ENCODE data around the gene NEUROD2. TPM values are rescaled to one million over a fixed set of nuclear protein-coding genes. Genes with fewer than 3 reads are reported as not detected.

Gene NEUROD2
- total RNA-seq, 2 donors from 2014 or later: not detected

DNA sequence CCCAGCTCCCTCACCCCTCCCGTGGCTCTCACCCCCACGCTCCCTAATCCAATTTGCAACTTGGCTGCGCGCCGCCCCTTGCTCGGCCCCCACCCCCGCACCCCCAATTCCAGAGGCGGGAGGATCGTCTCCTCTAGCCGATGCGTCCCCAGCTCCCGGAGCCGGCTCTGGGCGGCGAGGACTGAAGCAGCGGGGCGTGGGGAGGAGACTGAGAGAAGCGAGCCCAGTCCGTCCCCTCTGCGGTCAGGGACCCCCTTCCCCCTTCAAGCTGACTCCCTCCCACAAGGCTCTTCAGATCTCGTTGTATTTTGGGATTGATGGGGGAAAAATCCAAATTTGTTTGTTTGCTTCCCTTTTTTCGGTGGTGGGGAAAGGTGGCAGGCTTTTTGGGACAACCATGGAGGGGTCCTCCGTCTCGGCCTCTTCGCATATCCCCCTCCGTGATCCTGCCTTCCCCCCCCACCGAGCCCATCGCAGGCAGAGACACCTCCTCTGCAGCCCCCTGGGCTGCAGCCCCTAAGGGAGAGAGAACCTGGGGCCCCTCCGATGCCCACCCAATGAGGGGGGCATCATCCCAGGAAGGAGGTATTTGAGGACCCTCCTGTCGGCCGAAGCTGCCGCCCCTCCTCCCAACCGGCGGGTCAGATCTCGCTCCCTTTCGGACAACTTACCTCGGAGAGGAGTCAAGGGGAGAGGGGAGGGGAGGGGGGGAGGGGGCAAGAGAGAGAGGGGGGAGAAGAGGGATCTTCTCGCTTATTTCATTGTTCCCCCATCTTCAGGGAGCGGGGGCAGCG is 466 bp downstream of the NEUROD2 start:
- H3K4me3 ChIP-seq (ENCODE audit: low read length): no peak overlapping the region
- H3K9ac ChIP-seq (ENCODE audit: extremely low read depth, low read length, poor library complexity, severe bottlenecking): no peak overlapping the region
- Mint-ChIP-seq H3K9me3 (no peaks in the 10 kb centered on the region), H3K27me3 (ENCODE audit: insufficient read depth) (peaks cover 97% of the 10 kb centered on the region), H3K4me3 (peak overlapping the region; percentile 10), H3K27ac (no peak overlapping the region), H3K4me1 (peaks cover 5% of the 10 kb centered on the region), H3K36me3 (ENCODE audit: low read depth) (no peaks in the 10 kb centered on the region)
- TF ChIP-seq, protein P1, sequence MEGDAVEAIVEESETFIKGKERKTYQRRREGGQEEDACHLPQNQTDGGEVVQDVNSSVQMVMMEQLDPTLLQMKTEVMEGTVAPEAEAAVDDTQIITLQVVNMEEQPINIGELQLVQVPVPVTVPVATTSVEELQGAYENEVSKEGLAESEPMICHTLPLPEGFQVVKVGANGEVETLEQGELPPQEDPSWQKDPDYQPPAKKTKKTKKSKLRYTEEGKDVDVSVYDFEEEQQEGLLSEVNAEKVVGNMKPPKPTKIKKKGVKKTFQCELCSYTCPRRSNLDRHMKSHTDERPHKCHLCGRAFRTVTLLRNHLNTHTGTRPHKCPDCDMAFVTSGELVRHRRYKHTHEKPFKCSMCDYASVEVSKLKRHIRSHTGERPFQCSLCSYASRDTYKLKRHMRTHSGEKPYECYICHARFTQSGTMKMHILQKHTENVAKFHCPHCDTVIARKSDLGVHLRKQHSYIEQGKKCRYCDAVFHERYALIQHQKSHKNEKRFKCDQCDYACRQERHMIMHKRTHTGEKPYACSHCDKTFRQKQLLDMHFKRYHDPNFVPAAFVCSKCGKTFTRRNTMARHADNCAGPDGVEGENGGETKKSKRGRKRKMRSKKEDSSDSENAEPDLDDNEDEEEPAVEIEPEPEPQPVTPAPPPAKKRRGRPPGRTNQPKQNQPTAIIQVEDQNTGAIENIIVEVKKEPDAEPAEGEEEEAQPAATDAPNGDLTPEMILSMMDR (conservative IDR thresholded peaks at IDR 0.05): no peak
- 2 to 4% methylated on average over 9 to 34 of the region's 40 CpGs for WGBS, 2 experiments (ENCODE audit: insufficient coverage in 1 of 2, insufficient read length in 1 of 2)
- H3K9me3 ChIP-seq (ENCODE audit: control insufficient read depth, low read length): no peaks in the 10 kb centered on the region
- no peak overlapping the region for H3K27ac ChIP-seq (ENCODE audit: low read depth, low read length)
- no peaks in the 10 kb centered on the region for H3K36me3 ChIP-seq (ENCODE audit: control insufficient read depth, insufficient read depth, low read length)
- peaks cover 100% of the 10 kb centered on the region for H3K27me3 ChIP-seq (ENCODE audit: control insufficient read depth, insufficient read depth, low read length, poor library complexity, severe bottlenecking)
- no peaks in the 10 kb centered on the region for H3K4me1 ChIP-seq (ENCODE audit: control insufficient read depth, insufficient read depth, low read length)
- DNase-seq: peak; percentile 85

DNA sequence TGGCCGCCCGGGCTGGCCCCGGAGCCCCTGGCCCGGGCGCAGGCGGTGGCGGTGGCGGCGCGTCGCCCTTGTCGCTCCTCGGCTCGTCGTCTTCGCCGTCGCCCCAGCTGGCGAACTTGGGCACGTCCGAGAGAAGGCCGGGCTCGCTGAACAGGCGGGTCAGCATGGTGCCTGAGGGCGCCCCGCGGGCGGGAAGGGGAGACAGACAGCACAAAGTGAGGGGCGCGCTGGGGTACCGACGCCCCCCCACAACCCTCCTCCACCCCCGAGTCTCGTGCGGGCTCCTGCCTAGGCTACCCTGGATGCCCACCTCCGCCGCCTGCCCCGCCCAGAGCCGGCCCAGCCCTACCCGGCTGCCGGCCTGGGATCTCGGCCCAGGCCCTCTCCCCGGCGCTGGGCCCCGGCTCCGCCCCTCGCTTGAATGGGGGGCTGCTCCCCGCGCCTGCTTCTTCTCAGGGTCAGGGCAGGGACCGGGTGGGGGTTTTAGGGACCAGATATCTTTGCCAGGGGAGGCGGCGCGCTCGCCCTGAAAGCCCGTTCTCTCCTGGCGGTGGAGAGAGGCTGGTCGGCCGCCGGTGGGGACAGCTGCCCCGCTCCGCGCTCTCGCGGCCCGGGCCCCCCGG is 1.2 kb downstream of the NEUROD2 start:
- Mint-ChIP-seq H3K4me3 (peak overlapping the region; percentile 10), H3K9me3 (no peaks in the 10 kb centered on the region), H3K27ac (no peak overlapping the region), H3K36me3 (ENCODE audit: low read depth) (no peaks in the 10 kb centered on the region), H3K4me1 (peaks cover 5% of the 10 kb centered on the region), H3K27me3 (ENCODE audit: insufficient read depth) (peaks cover 97% of the 10 kb centered on the region)
- H3K27me3 ChIP-seq (ENCODE audit: control insufficient read depth, insufficient read depth, low read length, poor library complexity, severe bottlenecking): peaks cover 100% of the 10 kb centered on the region
- H3K9me3 ChIP-seq (ENCODE audit: control insufficient read depth, low read length): no peaks in the 10 kb centered on the region
- WGBS, 2 experiments (ENCODE audit: insufficient coverage in 1 of 2, insufficient read length in 1 of 2): 1% methylated on average over 26 to 66 of the region's 66 CpGs
- peak; percentile 86 for DNase-seq
- H3K9ac ChIP-seq (ENCODE audit: extremely low read depth, low read length, poor library complexity, severe bottlenecking): no peak overlapping the region
- TF ChIP-seq, protein P1 (conservative IDR thresholded peaks at IDR 0.05): peak; percentile 18
- no peaks in the 10 kb centered on the region for H3K36me3 ChIP-seq (ENCODE audit: control insufficient read depth, insufficient read depth, low read length)
- no peaks in the 10 kb centered on the region for H3K4me1 ChIP-seq (ENCODE audit: control insufficient read depth, insufficient read depth, low read length)
- no peak overlapping the region for H3K27ac ChIP-seq (ENCODE audit: low read depth, low read length)
- H3K4me3 ChIP-seq (ENCODE audit: low read length): no peak overlapping the region

DNA sequence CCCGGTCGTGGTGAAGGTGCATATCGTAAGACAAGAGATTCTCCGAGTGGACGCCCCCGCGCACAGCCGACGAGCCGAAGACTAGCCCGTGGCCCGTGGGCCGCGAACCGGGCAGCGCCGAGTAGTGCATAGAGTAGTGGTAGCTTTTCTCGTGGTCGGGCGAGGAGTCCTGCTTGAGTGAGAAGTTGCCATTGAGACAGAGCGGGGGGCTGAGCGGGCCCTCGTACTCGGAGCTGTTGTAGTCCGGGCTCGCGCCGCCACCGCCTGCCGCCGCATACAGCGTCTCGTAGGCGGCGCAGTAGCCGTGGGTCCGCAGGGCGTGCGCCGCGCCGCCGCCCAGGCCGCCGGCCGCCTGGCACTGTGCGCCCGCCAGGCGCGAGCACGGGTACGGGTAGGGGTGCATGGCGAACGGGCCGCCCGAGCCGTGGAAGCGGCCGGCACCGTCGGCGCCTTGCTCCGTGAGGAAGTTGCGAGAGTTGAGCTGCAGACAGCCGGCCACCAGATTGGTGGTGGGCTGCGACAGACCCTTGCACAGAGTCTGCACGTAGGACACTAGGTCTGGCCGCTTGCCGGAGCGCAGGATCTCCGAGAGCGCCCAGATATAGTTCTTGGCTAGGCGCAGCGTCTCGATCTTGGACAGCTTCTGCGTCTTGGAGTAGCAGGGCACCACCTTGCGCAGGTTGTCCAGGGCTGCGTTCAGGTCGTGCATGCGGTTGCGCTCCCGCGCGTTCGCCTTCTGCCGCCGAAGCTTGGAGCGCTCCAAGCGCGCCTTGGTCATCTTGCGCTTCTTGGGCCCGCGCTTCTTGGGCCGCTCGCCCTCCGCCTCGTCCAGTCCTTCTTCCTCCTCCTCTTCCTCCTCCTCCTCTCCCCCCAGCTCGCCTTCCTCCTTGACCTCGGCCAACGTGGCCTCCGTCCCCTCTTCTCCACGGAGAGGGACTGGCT is 2.0 kb downstream of the NEUROD2 start:
- Histone ChIP-seq H3K4me3 (ENCODE audit: low read length) (no peak overlapping the region), H3K4me1 (ENCODE audit: control insufficient read depth, insufficient read depth, low read length) (no peaks in the 10 kb centered on the region), H3K9me3 (ENCODE audit: control insufficient read depth, low read length) (no peaks in the 10 kb centered on the region), H3K27ac (ENCODE audit: low read depth, low read length) (no peak overlapping the region), H3K36me3 (ENCODE audit: control insufficient read depth, insufficient read depth, low read length) (no peaks in the 10 kb centered on the region), H3K27me3 (ENCODE audit: control insufficient read depth, insufficient read depth, low read length, poor library complexity, severe bottlenecking) (peaks cover 100% of the 10 kb centered on the region), H3K9ac (ENCODE audit: extremely low read depth, low read length, poor library complexity, severe bottlenecking) (no peak overlapping the region)
- Mint-ChIP-seq H3K27me3 (ENCODE audit: insufficient read depth) (peaks cover 97% of the 10 kb centered on the region), H3K9me3 (no peaks in the 10 kb centered on the region), H3K36me3 (ENCODE audit: low read depth) (no peaks in the 10 kb centered on the region), H3K4me3 (peak overlapping the region; percentile 26), H3K27ac (no peak overlapping the region), H3K4me1 (peaks cover 5% of the 10 kb centered on the region)
- 1% methylated on average over 26 to 102 of the region's 102 CpGs for WGBS, 2 experiments (ENCODE audit: insufficient coverage in 1 of 2, insufficient read length in 1 of 2)
- DNase-seq: peak; percentile 88
- TF ChIP-seq, protein P1 (conservative IDR thresholded peaks at IDR 0.05): no peak

Data from endodermal cell (in vitro differentiated cells).